RWPE1 (cell line): ENCODE results near the gene ZDHHC8.

ENCODE experiments used
- CTCF ChIA-PET: fragments of 350-600 bp; sonication (Branson Sonifier 250); formaldehyde crosslinking; extraction: SDS; loops from one replicate; lab custom pipeline; 2021; lab: Yijun Ruan, JAX
- POLR2A ChIA-PET: fragments of 400-600 bp; formaldehyde crosslinking; extraction: SDS; loops from one replicate; lab custom pipeline; 2020; ENCODE audit warnings: antibody characterized with exemption; ENCODE audit not compliant: low non-redundant PET; lab: Yijun Ruan, JAX
- DNase-seq: peaks from one replicate; pipeline ENCODE4 v3.0.0; 2012; ENCODE audit warnings: low spot score
- H3K27ac ChIP-seq: fragments of 450-650 bp; 2 replicates; pipeline ENCODE4 v1.5.1; 2017
- CTCF ChIP-seq: fragments of 450-650 bp; conservative IDR thresholded peaks from 2 replicates; pipeline ENCODE4 v1.5.1; 2017; ENCODE audit warnings: low read depth, mild to moderate bottlenecking

Gene ZDHHC8

GRCh38 chr22:20086763-20087162 is 44.8 kb upstream of the ZDHHC8 start:
- no peak for DNase-seq
- ChIA-PET CTCF (no interaction called here), POLR2A (no interaction called here)
- TF ChIP-seq CTCF: no peak
- no peak overlapping the region for H3K27ac ChIP-seq

GRCh38 chr22:20087319-20088262 is 44.0 kb upstream of the ZDHHC8 start:
- no peak for TF ChIP-seq CTCF

GRCh38 chr22:20088263-20088648 is 43.3 kb upstream of the ZDHHC8 start:
- H3K27ac ChIP-seq: no peak overlapping the region
- ChIA-PET CTCF (no interaction called here), POLR2A (no interaction called here)
- no peak for DNase-seq
- no peak for TF ChIP-seq CTCF

More at GRCh38 chr22:20087319-20088262, 44.0 kb upstream of the ZDHHC8 start:
- no peak overlapping the region for H3K27ac ChIP-seq
- ChIA-PET CTCF (no interaction called here), POLR2A (no interaction called here)
- DNase-seq: no peak

- POLR2A ChIA-PET: no interaction called here
- DNase-seq: no peak
- no peak for TF ChIP-seq CTCF
- peak overlapping the region; percentile 15; the same call in 1 of the 2 replicates for H3K27ac ChIP-seq
- CTCF ChIA-PET: interaction anchor here (0.7 kb wide), 1 partner anchor 151 kb away, joined by 3 read pairs; no protein-coding TSS in a partner anchor
Observed at GRCh38 chr22:20089226-20089976, 42.2 kb upstream of the ZDHHC8 start.

GRCh38 chr22:20089977-20090729 is 41.5 kb upstream of the ZDHHC8 start:
- TF ChIP-seq CTCF: no peak
- peak overlapping the region; percentile 19; the same call in 1 of the 2 replicates for H3K27ac ChIP-seq
- POLR2A ChIA-PET: no interaction called here
- no peak for DNase-seq
- CTCF ChIA-PET: no interaction called here
